ACC112 (cell line): Measurements from ENCODE around the gene C3.

Source experiments
- H2AFZ ChIP-seq: fragments of 200-600 bp; sonication (generic); one replicate; pipeline ENCODE4 v1.6.0; 2017; ENCODE audit warnings: antibody characterized with exemption, low read length; ENCODE audit not compliant: unreplicated experiment
- H3K27ac ChIP-seq: fragments of 200-600 bp; sonication (generic); 2 replicates; pipeline ENCODE4 v1.5.1; 2014; ENCODE audit warnings: low read depth, mild to moderate bottlenecking, antibody characterized with exemption, low read length, moderate library complexity
- H3K27me3 ChIP-seq: fragments of 200-600 bp; sonication (generic); 2 replicates; pipeline ENCODE4 v1.6.1; 2014; ENCODE audit warnings: mild to moderate bottlenecking, antibody characterized with exemption, low read length, moderate library complexity, mixed read lengths; ENCODE audit not compliant: insufficient read depth
- H3K36me3 ChIP-seq: fragments of 200-600 bp; sonication (generic); 2 replicates; pipeline ENCODE4 v1.6.1; 2016; ENCODE audit warnings: mild to moderate bottlenecking, antibody characterized with exemption, low read length, moderate library complexity, mixed read lengths; ENCODE audit not compliant: insufficient read depth
- H3K4me1 ChIP-seq: fragments of 200-600 bp; sonication (generic); one replicate; pipeline ENCODE4 v1.6.1; 2016; ENCODE audit warnings: low read length, mixed read lengths; ENCODE audit not compliant: insufficient read depth, unreplicated experiment, control insufficient read depth
- H3K4me3 ChIP-seq: fragments of 200-600 bp; sonication (generic); 2 replicates; pipeline ENCODE4 v1.5.1; 2014; ENCODE audit warnings: mild to moderate bottlenecking, low read depth, low read length
- H3K79me2 ChIP-seq: fragments of 200-600 bp; sonication (generic); one replicate; pipeline ENCODE4 v1.6.0; 2016; ENCODE audit warnings: low read length; ENCODE audit not compliant: control insufficient read depth, unreplicated experiment, insufficient read depth

C3 gene

GRCh38 chr19:6737284-6737872, 16.9 kb upstream of the C3 start, which contains the start of gene GPR108:
TSS of gene GPR108 (minus strand) at chr19:6737580. CDS start at chr19:6737576, 4 bp downstream.
- peak within 1 kb of the TSS; percentile 89 for H2AFZ ChIP-seq
- H3K79me2 ChIP-seq: peaks cover 30% of the 10 kb centered on the region
- H3K4me1 ChIP-seq: peaks cover 27% of the 10 kb centered on the region
- peak within 1 kb of the TSS; percentile 80 for H3K27ac ChIP-seq
- H3K4me3 ChIP-seq: peak within 1 kb of the TSS; percentile 88
- no peaks in the 10 kb centered on the region for H3K36me3 ChIP-seq
- H3K27me3 ChIP-seq: no peaks in the 10 kb centered on the region

GRCh38 chr19:6736917-6737283, 16.4 kb upstream of the C3 start:
- peak overlapping the region; percentile 80 for H3K27ac ChIP-seq
- peaks cover 27% of the 10 kb centered on the region for H3K79me2 ChIP-seq
- no peak overlapping the region for H2AFZ ChIP-seq
- H3K27me3 ChIP-seq: no peaks in the 10 kb centered on the region
- peaks cover 27% of the 10 kb centered on the region for H3K4me1 ChIP-seq
- H3K4me3 ChIP-seq: peak overlapping the region; percentile 88
- H3K36me3 ChIP-seq: no peaks in the 10 kb centered on the region

- Histone ChIP-seq H2AFZ (no peak overlapping the region), H3K27ac (peak overlapping the region; percentile 80), H3K79me2 (peaks cover 21% of the 10 kb centered on the region), H3K36me3 (no peaks in the 10 kb centered on the region), H3K4me3 (peak overlapping the region; percentile 88), H3K4me1 (peaks cover 24% of the 10 kb centered on the region), H3K27me3 (no peaks in the 10 kb centered on the region)
Observed at GRCh38 chr19:6736169-6736916, 15.9 kb upstream of the C3 start.

DNA sequence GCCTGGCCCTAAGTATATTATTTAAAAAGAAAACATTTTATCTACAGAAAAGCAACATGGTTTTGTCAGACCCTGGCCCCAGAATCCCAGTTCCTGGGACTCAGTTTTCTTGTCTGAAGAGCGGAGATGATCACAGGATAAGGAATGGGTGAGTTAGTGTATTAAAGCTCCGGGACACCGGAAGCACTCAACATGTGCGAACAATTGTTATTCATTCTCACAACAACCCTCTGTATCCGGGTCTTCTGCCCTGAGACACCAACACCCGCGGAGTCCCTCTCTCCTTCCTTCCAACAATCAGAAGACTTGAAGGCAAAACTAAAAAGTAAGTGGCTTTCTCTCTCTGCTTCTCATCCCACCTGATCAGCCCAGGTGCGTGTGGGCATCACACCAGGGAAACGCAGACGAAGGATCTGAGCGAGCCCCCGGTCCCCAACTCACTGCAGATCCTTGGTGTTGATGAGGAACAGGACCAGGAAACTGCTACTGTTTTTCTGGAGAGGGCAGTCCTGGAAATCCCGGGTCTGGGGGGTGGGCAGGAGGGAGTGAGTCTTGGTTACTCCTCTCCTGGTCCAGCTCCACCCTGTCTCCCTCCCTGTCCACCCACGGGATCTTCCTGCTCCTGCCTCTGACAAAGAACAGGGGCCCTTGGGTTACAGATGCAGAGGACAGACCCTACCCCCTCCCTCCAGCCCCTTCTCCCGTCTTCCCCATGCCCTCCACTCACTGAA, 14.9 kb upstream of the C3 start:
- H3K79me2 ChIP-seq: peaks cover 11% of the 10 kb centered on the region
- peak overlapping the region; percentile 80; the same call in 1 of the 2 replicates for H3K27ac ChIP-seq
- no peaks in the 10 kb centered on the region for H3K36me3 ChIP-seq
- H2AFZ ChIP-seq: no peak overlapping the region
- H3K4me1 ChIP-seq: peaks cover 24% of the 10 kb centered on the region
- H3K27me3 ChIP-seq: no peaks in the 10 kb centered on the region
- H3K4me3 ChIP-seq: peak overlapping the region; percentile 88

GRCh38 chr19:6734096-6734696, 13.7 kb upstream of the C3 start:
- Histone ChIP-seq H3K4me1 (peaks cover 23% of the 10 kb centered on the region), H3K79me2 (peaks cover 4% of the 10 kb centered on the region), H3K27me3 (no peaks in the 10 kb centered on the region), H3K4me3 (no peak overlapping the region), H2AFZ (no peak overlapping the region), H3K36me3 (no peaks in the 10 kb centered on the region), H3K27ac (no peak overlapping the region)

DNA sequence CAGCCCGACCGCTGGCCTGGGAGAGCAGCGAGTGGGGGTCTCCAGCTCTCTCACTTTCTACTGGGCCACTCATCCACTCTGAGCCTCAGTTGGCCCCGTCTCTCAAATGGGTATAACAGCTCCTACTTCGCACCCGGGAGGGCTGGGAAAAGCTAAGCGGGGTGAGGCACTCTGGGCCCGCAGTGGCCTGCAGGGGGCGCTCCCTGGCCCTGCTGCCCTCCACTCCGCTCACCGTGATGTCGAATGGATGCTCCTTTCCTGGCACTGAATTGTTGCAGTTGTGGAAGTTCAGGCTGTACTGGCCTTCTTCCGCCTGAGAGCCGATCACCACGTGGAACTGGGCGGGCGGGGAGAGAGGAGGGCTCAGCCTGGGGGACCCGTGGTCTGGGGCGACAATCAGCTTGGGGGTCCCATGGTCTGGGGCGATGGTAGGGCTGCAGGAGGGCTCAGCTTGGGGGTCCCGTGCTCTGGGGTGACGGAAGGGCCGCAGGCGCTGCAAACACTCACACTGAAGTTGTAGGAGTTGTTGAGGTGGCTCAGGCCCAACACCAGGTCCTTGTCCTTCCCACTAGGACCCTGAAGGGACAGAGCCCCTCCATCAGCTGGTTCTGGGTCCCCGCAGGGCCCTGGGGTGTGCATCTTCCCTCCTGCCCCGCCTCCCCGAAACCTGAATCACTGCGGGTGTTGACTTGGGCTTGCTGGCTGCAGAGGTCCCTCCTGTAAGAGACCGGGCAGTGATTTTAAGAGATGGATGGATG, 13.1 kb upstream of the C3 start:
- Histone ChIP-seq H3K27me3 (no peaks in the 10 kb centered on the region), H2AFZ (no peak overlapping the region), H3K4me1 (peaks cover 16% of the 10 kb centered on the region), H3K27ac (no peak overlapping the region), H3K4me3 (no peak overlapping the region), H3K36me3 (no peaks in the 10 kb centered on the region), H3K79me2 (peaks cover 4% of the 10 kb centered on the region)

DNA sequence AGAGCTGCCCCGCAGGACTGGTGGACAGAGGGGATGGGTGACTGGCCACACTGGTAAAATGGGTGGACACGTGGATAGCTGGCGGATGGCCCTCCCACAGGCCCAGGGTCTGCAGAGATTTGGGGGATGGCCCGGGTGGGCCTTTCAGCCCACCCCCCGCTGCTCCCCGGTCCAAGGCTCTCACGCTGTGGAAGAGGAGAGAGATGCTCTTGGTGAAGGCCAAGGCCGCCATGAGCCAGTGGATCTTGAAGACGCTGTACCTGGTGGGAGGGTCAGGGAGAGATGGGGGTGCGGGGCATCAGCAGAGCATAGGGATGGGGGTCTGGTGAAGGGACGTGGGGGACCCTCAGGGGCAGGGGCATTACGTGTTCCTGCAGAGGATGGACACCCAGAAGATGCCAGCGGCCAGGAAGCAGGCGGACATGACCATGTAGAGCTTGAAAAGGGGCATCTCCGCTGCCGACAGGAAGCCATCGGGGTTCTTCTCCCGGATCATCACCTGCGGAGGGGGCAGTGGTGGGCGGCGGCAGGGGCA, 12.4 kb upstream of the C3 start:
- peaks cover 10% of the 10 kb centered on the region for H3K4me1 ChIP-seq
- H2AFZ ChIP-seq: no peak overlapping the region
- H3K4me3 ChIP-seq: no peak overlapping the region
- no peaks in the 10 kb centered on the region for H3K36me3 ChIP-seq
- H3K27ac ChIP-seq: no peak overlapping the region
- no peaks in the 10 kb centered on the region for H3K27me3 ChIP-seq
- peaks cover 4% of the 10 kb centered on the region for H3K79me2 ChIP-seq

DNA sequence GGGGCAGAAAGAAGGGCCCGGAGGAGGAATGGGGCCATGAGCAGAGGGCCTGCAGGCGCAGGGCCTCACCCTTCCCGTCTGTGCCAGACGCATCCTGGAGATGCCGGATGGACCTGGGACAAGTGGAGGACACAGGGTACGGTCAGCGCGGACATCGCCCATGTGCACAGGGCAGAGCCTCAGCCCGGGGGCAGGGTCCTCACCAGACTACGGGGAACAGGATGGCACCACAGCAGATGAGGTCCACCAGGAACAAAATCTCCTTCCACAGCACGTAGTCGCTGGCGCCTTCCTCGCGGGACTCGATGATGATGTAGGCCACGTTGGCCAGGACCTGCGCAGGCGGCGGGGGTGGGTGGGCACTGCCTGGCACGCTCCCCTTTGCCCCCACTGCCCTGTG, 11.4 kb upstream of the C3 start:
- Histone ChIP-seq H3K79me2 (peaks cover 4% of the 10 kb centered on the region), H3K4me3 (no peak overlapping the region), H3K36me3 (no peaks in the 10 kb centered on the region), H3K27me3 (no peaks in the 10 kb centered on the region), H3K27ac (no peak overlapping the region), H2AFZ (no peak overlapping the region), H3K4me1 (peaks cover 9% of the 10 kb centered on the region)

GRCh38 chr19:6730941-6731670, 10.7 kb upstream of the C3 start:
- Histone ChIP-seq H3K36me3 (no peaks in the 10 kb centered on the region), H3K4me3 (no peak overlapping the region), H2AFZ (no peak overlapping the region), H3K79me2 (peaks cover 4% of the 10 kb centered on the region), H3K27ac (no peak overlapping the region), H3K27me3 (no peaks in the 10 kb centered on the region), H3K4me1 (peaks cover 9% of the 10 kb centered on the region)
